ENCODE results near the gene MTR. TPM values are rescaled to one million over a fixed set of nuclear protein-coding genes. Genes with fewer than 3 reads are reported as not detected.

The MTR gene
- total RNA-seq, 4 donors from 2014 or later, result 42.3 to 55.3 (median 44.7) TPM

GRCh38 chr1:236762410-236762809, 32.7 kb upstream of the MTR start:
- Histone ChIP-seq H3K27me3 (no peaks in the 10 kb centered on the region), H3K9me3 (no peaks in the 10 kb centered on the region), H3K4me3 (no peak overlapping the region), H3K27ac (no peak overlapping the region), H3K36me3 (no peaks in the 10 kb centered on the region), H3K4me1 (no peaks in the 10 kb centered on the region)
- DNase-seq (ENCODE audit: low spot score in 2 of 2), result no peak
- WGBS, 2 donors, result 62 to 66% methylated on average over 15 of the region's 15 CpGs
- TF ChIP-seq POLR2A (IDR thresholded peaks at IDR 0.05), result no peak
- no peak for TF ChIP-seq EP300 (IDR thresholded peaks at IDR 0.05)
- no peak for TF ChIP-seq CTCF (IDR thresholded peaks at IDR 0.05)

DNA sequence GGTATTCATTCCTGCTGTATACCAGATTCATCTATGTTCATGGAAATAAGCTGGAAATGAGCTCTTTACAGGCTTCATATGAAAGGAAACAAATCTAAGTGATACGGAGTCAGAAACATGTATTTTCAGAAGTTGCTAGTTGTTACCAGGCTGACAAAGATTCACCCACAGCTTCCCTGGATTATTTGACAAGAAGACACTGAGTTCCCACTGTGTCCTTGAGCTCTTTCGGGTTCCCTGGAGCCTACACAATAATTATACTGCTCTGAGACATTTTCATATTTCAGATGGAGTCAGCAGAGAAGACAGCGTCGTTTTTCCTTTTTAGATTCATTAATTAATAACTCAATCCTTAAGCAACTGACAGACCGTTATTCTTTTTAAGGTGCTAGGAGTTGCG, 29.3 kb upstream of the MTR start:
- Histone ChIP-seq H3K27ac (no peak overlapping the region), H3K27me3 (no peaks in the 10 kb centered on the region), H3K4me3 (no peak overlapping the region), H3K36me3 (no peaks in the 10 kb centered on the region), H3K4me1 (no peaks in the 10 kb centered on the region), H3K9me3 (no peaks in the 10 kb centered on the region)
- no peak for DNase-seq (ENCODE audit: low spot score in 2 of 2)
- 74 to 80% methylated on average over 6 of the region's 6 CpGs for WGBS, 2 donors
- TF ChIP-seq POLR2A (IDR thresholded peaks at IDR 0.05) (no peak), CTCF (IDR thresholded peaks at IDR 0.05) (no peak), EP300 (IDR thresholded peaks at IDR 0.05) (no peak)

- Histone ChIP-seq H3K27me3 (no peaks in the 10 kb centered on the region), H3K4me3 (no peak overlapping the region), H3K9me3 (no peaks in the 10 kb centered on the region), H3K36me3 (no peaks in the 10 kb centered on the region), H3K27ac (no peak overlapping the region), H3K4me1 (no peaks in the 10 kb centered on the region)
- no peak for TF ChIP-seq POLR2A (IDR thresholded peaks at IDR 0.05)
- TF ChIP-seq EP300 (IDR thresholded peaks at IDR 0.05), result no peak
- TF ChIP-seq CTCF (IDR thresholded peaks at IDR 0.05), result no peak
- WGBS, 2 donors, result 75 to 80% methylated on average over 3 of the region's 3 CpGs
- no peak for DNase-seq (ENCODE audit: low spot score in 2 of 2)
Observed at GRCh38 chr1:236766506-236766905, 28.6 kb upstream of the MTR start.

- Histone ChIP-seq H3K36me3 (no peaks in the 10 kb centered on the region), H3K4me3 (no peak overlapping the region), H3K4me1 (no peaks in the 10 kb centered on the region), H3K27me3 (no peaks in the 10 kb centered on the region), H3K9me3 (no peaks in the 10 kb centered on the region), H3K27ac (no peak overlapping the region)
- TF ChIP-seq CTCF (IDR thresholded peaks at IDR 0.05), result no peak
- no peak for TF ChIP-seq EP300 (IDR thresholded peaks at IDR 0.05)
- TF ChIP-seq POLR2A (IDR thresholded peaks at IDR 0.05), result no peak
- no peak for DNase-seq (ENCODE audit: low spot score in 2 of 2)
- WGBS, 2 donors, result 76 to 78% methylated on average over 6 of the region's 6 CpGs
Observed at GRCh38 chr1:236767276-236767675, 27.8 kb upstream of the MTR start.

DNA sequence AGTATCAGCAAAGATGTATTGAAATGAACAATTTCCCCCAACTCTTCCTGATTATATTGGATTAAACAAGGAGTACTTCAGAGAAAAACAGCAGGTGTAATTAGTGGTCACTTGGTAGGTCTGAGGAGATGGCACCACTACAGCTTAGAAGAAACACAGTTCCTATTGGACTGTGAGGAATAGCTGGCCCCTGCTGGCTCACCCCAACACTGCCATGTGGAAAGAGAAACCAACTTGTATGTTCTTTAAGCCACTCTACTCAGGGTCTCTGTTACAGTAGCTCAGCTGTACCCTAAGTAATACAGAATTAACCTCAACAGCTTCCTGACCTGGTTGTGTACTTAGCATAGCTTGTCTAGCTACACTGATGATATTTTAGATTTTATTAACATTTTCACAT, 26.5 kb upstream of the MTR start:
- H3K4me3 ChIP-seq, result no peak overlapping the region
- no peaks in the 10 kb centered on the region for H3K9me3 ChIP-seq
- no peak for DNase-seq (ENCODE audit: low spot score in 2 of 2)
- no peak overlapping the region for H3K27ac ChIP-seq
- TF ChIP-seq CTCF (IDR thresholded peaks at IDR 0.05) (no peak), EP300 (IDR thresholded peaks at IDR 0.05) (no peak), POLR2A (IDR thresholded peaks at IDR 0.05) (no peak)
- no peaks in the 10 kb centered on the region for H3K27me3 ChIP-seq
- H3K4me1 ChIP-seq, result no peaks in the 10 kb centered on the region
- no peaks in the 10 kb centered on the region for H3K36me3 ChIP-seq

All from tibial nerve (tissue), 4 donors.